HEK293 (cell line): ENCODE results near the gene LBHD2.
A peak's percentile ranks its signal among the peaks of the same experiment; 100 is the strongest.

Experiments
- ATF2 ChIP-seq: fragments of 450-650 bp; formaldehyde crosslinking; IDR thresholded peaks from 2 replicates; pipeline ENCODE4 v1.5.1; 2016; ENCODE audit warnings: missing biosample characterization, missing genetic modification characterization, low read depth
- BCL11B ChIP-seq: fragments of 450-650 bp; formaldehyde crosslinking; IDR thresholded peaks from 2 replicates; pipeline ENCODE4 v1.5.1; 2016; ENCODE audit warnings: low read depth, missing biosample characterization, missing genetic modification characterization
- HOXC10 ChIP-seq: sonication (generic); formaldehyde crosslinking; IDR thresholded peaks from 2 replicates; pipeline ENCODE4 v1.8.1; 2023; ENCODE audit warnings: mild to moderate bottlenecking, missing genetic modification reagents
- MEIS1 ChIP-seq: sonication (generic); formaldehyde crosslinking; IDR thresholded peaks from 2 replicates; pipeline ENCODE4 v1.8.1; 2022; ENCODE audit warnings: missing genetic modification reagents, mild to moderate bottlenecking, borderline replicate concordance
- PRDM1 ChIP-seq: fragments of 450-650 bp; formaldehyde crosslinking; IDR thresholded peaks from 2 replicates; pipeline ENCODE4; 2016; ENCODE audit warnings: missing biosample characterization, missing genetic modification characterization
- SP3 ChIP-seq: fragments of 450-650 bp; formaldehyde crosslinking; IDR thresholded peaks from 2 replicates; pipeline ENCODE4 v1.5.1; 2016; ENCODE audit warnings: missing biosample characterization, missing genetic modification characterization
- TRIM28 ChIP-seq: IDR thresholded peaks from 2 replicates; pipeline ENCODE4 v1.6.1; 2011; ENCODE audit warnings: low read length, control low read depth, borderline replicate concordance
- YY2 ChIP-seq: fragments of 450-650 bp; formaldehyde crosslinking; IDR thresholded peaks from 2 replicates; pipeline ENCODE4 v1.5.1; 2016; ENCODE audit warnings: missing biosample characterization, missing genetic modification characterization
- ZEB2 ChIP-seq: fragments of 450-650 bp; formaldehyde crosslinking; IDR thresholded peaks from 2 replicates; pipeline ENCODE4 v1.5.1; 2016; ENCODE audit warnings: missing biosample characterization, missing genetic modification characterization
- ZFP41 ChIP-seq: fragments of 450-650 bp; formaldehyde crosslinking; IDR thresholded peaks from 2 replicates; pipeline ENCODE4 v1.5.1; 2016; ENCODE audit warnings: missing biosample characterization, missing genetic modification characterization, borderline replicate concordance
- ZFP69B ChIP-seq: fragments of 450-650 bp; formaldehyde crosslinking; IDR thresholded peaks from 2 replicates; pipeline ENCODE4 v1.5.1; 2016; ENCODE audit warnings: missing biosample characterization, missing genetic modification characterization
- ZNF114 ChIP-seq: fragments of 450-650 bp; formaldehyde crosslinking; IDR thresholded peaks from 2 replicates; pipeline ENCODE4 v1.5.0; 2017; ENCODE audit warnings: missing biosample characterization, missing genetic modification characterization
- ZNF146 ChIP-seq: fragments of 450-650 bp; formaldehyde crosslinking; IDR thresholded peaks from 2 replicates; pipeline ENCODE4 v1.5.1; 2016; ENCODE audit warnings: missing biosample characterization, missing genetic modification characterization
- ZNF174 ChIP-seq: fragments of 450-650 bp; formaldehyde crosslinking; IDR thresholded peaks from 2 replicates; pipeline ENCODE4 v1.5.0; 2017; ENCODE audit warnings: missing biosample characterization, mild to moderate bottlenecking, missing genetic modification characterization
- ZNF19 ChIP-seq: fragments of 450-650 bp; formaldehyde crosslinking; IDR thresholded peaks from 2 replicates; pipeline ENCODE4; 2016; ENCODE audit warnings: missing biosample characterization, missing genetic modification characterization, low read depth
- ZNF221 ChIP-seq: fragments of 450-650 bp; formaldehyde crosslinking; IDR thresholded peaks from 2 replicates; pipeline ENCODE4 v1.5.1; 2017; ENCODE audit warnings: missing biosample characterization, missing genetic modification characterization, borderline replicate concordance
- ZNF274 ChIP-seq, 2 experiments: fragments of 200-500 bp in 1 of 2; fragments of 450-650 bp in 1 of 2; sonication (Bioruptor generic) in 1 of 2; formaldehyde crosslinking in 1 of 2; IDR thresholded peaks; 2 replicates each; pipeline versions ENCODE4 v1.5.1 to v1.6.1; 2014 to 2016; ENCODE audit warnings: borderline replicate concordance in 1 of 2, inconsistent platforms in 1 of 2, low read length in 1 of 2, missing biosample characterization in 1 of 2, missing genetic modification characterization in 1 of 2
- ZNF280D ChIP-seq: fragments of 450-650 bp; formaldehyde crosslinking; IDR thresholded peaks from 2 replicates; pipeline ENCODE4 v1.5.1; 2016; ENCODE audit warnings: missing biosample characterization, missing genetic modification characterization
- ZNF311 ChIP-seq: fragments of 450-650 bp; formaldehyde crosslinking; IDR thresholded peaks from 2 replicates; pipeline ENCODE4 v1.5.1; 2017; ENCODE audit warnings: missing biosample characterization, missing genetic modification characterization, borderline replicate concordance
- ZNF324 ChIP-seq: fragments of 450-650 bp; formaldehyde crosslinking; IDR thresholded peaks from 2 replicates; pipeline ENCODE4 v1.5.1; 2016; ENCODE audit warnings: missing biosample characterization, missing genetic modification characterization
- ZNF561 ChIP-seq: fragments of 450-650 bp; IDR thresholded peaks from 2 replicates; pipeline ENCODE4 v1.5.1; 2018; ENCODE audit warnings: missing biosample characterization, missing genetic modification characterization, borderline replicate concordance
- ZNF660 ChIP-seq: fragments of 450-650 bp; IDR thresholded peaks from 2 replicates; pipeline ENCODE4 v1.5.1; 2018; ENCODE audit warnings: missing biosample characterization, mild to moderate bottlenecking, missing genetic modification characterization
- ZNF677 ChIP-seq: fragments of 450-650 bp; IDR thresholded peaks from 2 replicates; pipeline ENCODE4 v1.5.0; 2018; ENCODE audit warnings: missing biosample characterization, mild to moderate bottlenecking, missing genetic modification characterization, moderate library complexity
- ZNF692 ChIP-seq: fragments of 450-650 bp; formaldehyde crosslinking; IDR thresholded peaks from 2 replicates; pipeline ENCODE4 v1.5.1; 2016; ENCODE audit warnings: missing biosample characterization, missing genetic modification characterization
- ZNF701 ChIP-seq: fragments of 450-650 bp; formaldehyde crosslinking; IDR thresholded peaks from 2 replicates; pipeline ENCODE4 v1.5.1; 2016; ENCODE audit warnings: missing biosample characterization, missing genetic modification characterization
- ZNF768 ChIP-seq: fragments of 450-650 bp; formaldehyde crosslinking; IDR thresholded peaks from 2 replicates; pipeline ENCODE4 v1.5.1; 2018; ENCODE audit warnings: missing biosample characterization, mild to moderate bottlenecking, missing genetic modification characterization
- ZSCAN5A ChIP-seq: fragments of 450-650 bp; formaldehyde crosslinking; IDR thresholded peaks from 2 replicates; pipeline ENCODE4 v1.5.1; 2016; ENCODE audit warnings: missing biosample characterization, missing genetic modification characterization
- TF ChIP-seq, protein P1 (sequence below): fragments of 450-650 bp; formaldehyde crosslinking; IDR thresholded peaks from 2 replicates; pipeline ENCODE4 v1.5.1; 2016; ENCODE audit warnings: missing biosample characterization, missing genetic modification characterization
- TF ChIP-seq, protein P2 (sequence below): fragments of 450-650 bp; formaldehyde crosslinking; IDR thresholded peaks from 2 replicates; pipeline ENCODE4 v1.5.1; 2016; ENCODE audit warnings: missing biosample characterization, missing genetic modification characterization

Gene LBHD2

GRCh38 chr14:103121846-103122584 is 38.0 kb downstream of the LBHD2 start (continued):
- TF ChIP-seq ZNF280D = no peak
- no peak for TF ChIP-seq ZFP41 (tag by site-specific recombination)
- TF ChIP-seq ZEB2 (tag by site-specific recombination) = peak; percentile 63
- TF ChIP-seq ZFP69B (tag by site-specific recombination) = no peak
- peak; percentile 63; the same call in 1 of the 2 replicates for TF ChIP-seq BCL11B (tag by site-specific recombination)
- TF ChIP-seq, protein P1, sequence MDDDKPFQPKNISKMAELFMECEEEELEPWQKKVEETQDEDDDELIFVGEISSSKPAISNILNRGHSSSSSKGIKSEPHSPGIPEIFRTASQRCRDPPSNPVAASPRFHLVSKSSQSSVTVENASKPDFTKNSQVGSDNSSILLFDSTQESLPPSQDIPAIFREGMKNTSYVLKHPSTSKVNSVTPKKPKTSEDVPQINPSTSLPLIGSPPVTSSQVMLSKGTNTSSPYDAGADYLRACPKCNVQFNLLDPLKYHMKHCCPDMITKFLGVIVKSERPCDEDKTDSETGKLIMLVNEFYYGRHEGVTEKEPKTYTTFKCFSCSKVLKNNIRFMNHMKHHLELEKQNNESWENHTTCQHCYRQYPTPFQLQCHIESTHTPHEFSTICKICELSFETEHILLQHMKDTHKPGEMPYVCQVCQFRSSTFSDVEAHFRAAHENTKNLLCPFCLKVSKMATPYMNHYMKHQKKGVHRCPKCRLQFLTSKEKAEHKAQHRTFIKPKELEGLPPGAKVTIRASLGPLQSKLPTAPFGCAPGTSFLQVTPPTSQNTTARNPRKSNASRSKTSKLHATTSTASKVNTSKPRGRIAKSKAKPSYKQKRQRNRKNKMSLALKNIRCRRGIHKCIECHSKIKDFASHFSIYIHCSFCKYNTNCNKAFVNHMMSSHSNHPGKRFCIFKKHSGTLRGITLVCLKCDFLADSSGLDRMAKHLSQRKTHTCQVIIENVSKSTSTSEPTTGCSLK (tag by site-specific recombination) = no peak
- TF ChIP-seq ZSCAN5A (tag by site-specific recombination) = no peak
- TF ChIP-seq ZNF221 = no peak
- no peak for TF ChIP-seq ATF2 (tag by site-specific recombination)
- TF ChIP-seq ZNF311 (tag by site-specific recombination) = no peak
- no peak for TF ChIP-seq ZNF274 (IDR thresholded peaks at IDR 0.05; ENCODE audit: low read length)
- no peak for TF ChIP-seq ZNF274 (tag by site-specific recombination; IDR thresholded peaks at IDR 0.05; ENCODE audit: borderline replicate concordance)
- no peak; the same call in 1 of the 2 replicates for TF ChIP-seq ZNF692 (tag by site-specific recombination)
- TF ChIP-seq SP3 (tag by site-specific recombination) = peak; percentile 36; the same call in 1 of the 2 replicates
- TF ChIP-seq ZNF146 (tag by site-specific recombination) = no peak
- TF ChIP-seq PRDM1 (tag by site-specific recombination) = no peak
- TF ChIP-seq ZNF701 (tag by site-specific recombination) = no peak
- TF ChIP-seq ZNF324 = peak; percentile 52; the same call in 1 of the 2 replicates
- peak; percentile 100 for TF ChIP-seq MEIS1 (CRISPR knock-in tag)
- TF ChIP-seq ZNF768 (tag by site-specific recombination) = no peak
- no peak for TF ChIP-seq HOXC10
- TF ChIP-seq YY2 (tag by site-specific recombination) = no peak
- no peak for TF ChIP-seq ZNF174 (tag by site-specific recombination)
- TF ChIP-seq ZNF660 = no peak; the same call in none of the 2 replicates
- peak; percentile 69; the same call in 1 of the 2 replicates for TF ChIP-seq ZNF561
- TF ChIP-seq, protein P2, sequence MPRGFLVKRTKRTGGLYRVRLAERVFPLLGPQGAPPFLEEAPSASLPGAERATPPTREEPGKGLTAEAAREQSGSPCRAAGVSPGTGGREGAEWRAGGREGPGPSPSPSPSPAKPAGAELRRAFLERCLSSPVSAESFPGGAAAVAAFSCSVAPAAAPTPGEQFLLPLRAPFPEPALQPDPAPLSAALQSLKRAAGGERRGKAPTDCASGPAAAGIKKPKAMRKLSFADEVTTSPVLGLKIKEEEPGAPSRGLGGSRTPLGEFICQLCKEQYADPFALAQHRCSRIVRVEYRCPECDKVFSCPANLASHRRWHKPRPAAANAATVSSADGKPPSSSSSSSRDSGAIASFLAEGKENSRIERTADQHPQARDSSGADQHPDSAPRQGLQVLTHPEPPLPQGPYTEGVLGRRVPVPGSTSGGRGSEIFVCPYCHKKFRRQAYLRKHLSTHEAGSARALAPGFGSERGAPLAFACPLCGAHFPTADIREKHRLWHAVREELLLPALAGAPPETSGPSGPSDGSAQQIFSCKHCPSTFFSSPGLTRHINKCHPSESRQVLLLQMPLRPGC (tag by site-specific recombination) = no peak
- no peak for TF ChIP-seq ZNF677 (tag by site-specific recombination)
- TF ChIP-seq ZNF114 = no peak
- TF ChIP-seq TRIM28 = no peak
- no peak for TF ChIP-seq ZNF19 (tag by site-specific recombination)
